Kidney glomerular epithelial cell (primary cell): ENCODE results near the gene PSME2.

ENCODE experiments used
- DNase-seq: peaks from one replicate; lab custom pipeline; 2025; lab: John Stamatoyannopoulos, UW

Gene PSME2

GRCh38 chr14:24135834-24136683, 10.4 kb downstream of the PSME2 start, which contains the start of gene PSME1:
PSME1 (plus strand) TSS chr14:24136194; CDS start chr14:24136263, 69 bp downstream.
- peak; percentile 77 for DNase-seq

GRCh38 chr14:24135584-24135833, 10.9 kb downstream of the PSME2 start:
- no peak for DNase-seq

- no peak for DNase-seq
Observed at GRCh38 chr14:24133735-24134134, 12.7 kb downstream of the PSME2 start.

- DNase-seq = no peak
Observed at GRCh38 chr14:24132976-24133375, 13.4 kb downstream of the PSME2 start.

GRCh38 chr14:24132061-24132685, 14.2 kb downstream of the PSME2 start:
- DNase-seq = no peak

- no peak for DNase-seq
Observed at GRCh38 chr14:24131549-24131966, 14.9 kb downstream of the PSME2 start.

- DNase-seq = no peak
Observed at GRCh38 chr14:24130717-24131548, 15.5 kb downstream of the PSME2 start.

GRCh38 chr14:24130380-24130716, 16.1 kb downstream of the PSME2 start, which contains the start of gene FITM1:
FITM1 (plus strand) TSS chr14:24130659; CDS start chr14:24131564, 905 bp downstream.
- DNase-seq = no peak

GRCh38 chr14:24129410-24129998, 16.9 kb downstream of the PSME2 start:
- no peak for DNase-seq

GRCh38 chr14:24127673-24128072, 18.7 kb downstream of the PSME2 start:
- DNase-seq = no peak

GRCh38 chr14:24126939-24127338, 19.5 kb downstream of the PSME2 start:
- no peak for DNase-seq

GRCh38 chr14:24123424-24124417, 22.7 kb downstream of the PSME2 start:
- no peak for DNase-seq

GRCh38 chr14:24122898-24123297, 23.5 kb downstream of the PSME2 start:
- DNase-seq = no peak

- DNase-seq = no peak
Observed at GRCh38 chr14:24122416-24122815, 24.0 kb downstream of the PSME2 start.

GRCh38 chr14:24121210-24121609, 25.2 kb downstream of the PSME2 start:
- DNase-seq = no peak

- no peak for DNase-seq
Observed at GRCh38 chr14:24119691-24120090, 26.7 kb downstream of the PSME2 start.

- no peak for DNase-seq
Observed at GRCh38 chr14:24117179-24117578, 29.2 kb downstream of the PSME2 start.

GRCh38 chr14:24116128-24116814, 30.1 kb downstream of the PSME2 start:
- no peak for DNase-seq

GRCh38 chr14:24115422-24116127, 30.8 kb downstream of the PSME2 start:
- DNase-seq = no peak
